MM.1S (cell line): ENCODE data around the gene ARCN1.

Experiments used
- CTCF ChIP-seq: fragments of 300-600 bp; sonication (generic); IDR thresholded peaks from 2 replicates; pipeline ENCODE4 v1.5.1; 2016; ENCODE audit warnings: antibody characterized with exemption, low read length, mixed read lengths
- EZH2 ChIP-seq: fragments of 300-600 bp; sonication (generic); optimal IDR thresholded peaks from 2 replicates; pipeline ENCODE3; 2017; ENCODE audit warnings: low read depth, mild to moderate bottlenecking, antibody characterized with exemption, low read length, mixed read lengths
- EZH2phosphoT487 ChIP-seq: fragments of 300-600 bp; sonication (generic); IDR thresholded peaks from 2 replicates; pipeline ENCODE4 v1.6.1; 2018; ENCODE audit warnings: antibody characterized with exemption, low read length

GRCh38 chr11:118640332-118641154 is 68.3 kb downstream of the ARCN1 start:
- no peak for TF ChIP-seq CTCF
- TF ChIP-seq EZH2 = no peak
- no peak for TF ChIP-seq EZH2phosphoT487
